ENCODE measurements around the gene FLOT2.
A peak's percentile ranks its signal among the peaks of the same experiment; 100 is the strongest.
"Not testable (repeated sequence)": the region's sequence is repeated elsewhere in the genome, so short reads cannot be mapped to it uniquely, and the experiment has no call there.

FLOT2 gene

GRCh38 chr17:28916302-28916934 is 18.9 kb upstream of the FLOT2 start:
- DNase-seq (ENCODE audit: low read depth in 2 of 2): no peak

- DNase-seq (ENCODE audit: low read depth in 2 of 2): no peak
These were observed 15.4 kb upstream of the FLOT2 start for GRCh38 chr17:28912938-28913333.

GRCh38 chr17:28912281-28912937 is 14.9 kb upstream of the FLOT2 start:
- DNase-seq (ENCODE audit: low read depth in 2 of 2): no peak

GRCh38 chr17:28911411-28912045 is 14.0 kb upstream of the FLOT2 start:
- DNase-seq (ENCODE audit: low read depth in 2 of 2): no peak

- DNase-seq (ENCODE audit: low read depth in 2 of 2): no peak
These were observed 13.0 kb upstream of the FLOT2 start for GRCh38 chr17:28910534-28910933.

GRCh38 chr17:28908640-28909167 is 11.2 kb upstream of the FLOT2 start:
- no peak for DNase-seq (ENCODE audit: low read depth in 2 of 2)

- DNase-seq (ENCODE audit: low read depth in 2 of 2): no peak
These were observed 10.4 kb upstream of the FLOT2 start for GRCh38 chr17:28907709-28908475.

GRCh38 chr17:28906706-28907438 is 9.3 kb upstream of the FLOT2 start:
- DNase-seq (ENCODE audit: low read depth in 2 of 2): no peak

GRCh38 chr17:28906276-28906675 is 8.7 kb upstream of the FLOT2 start:
- no peak for DNase-seq (ENCODE audit: low read depth in 2 of 2)

- no peak for DNase-seq (ENCODE audit: low read depth in 2 of 2)
These were observed 7.3 kb upstream of the FLOT2 start for GRCh38 chr17:28904800-28905199.

- not testable (repeated sequence) for DNase-seq (ENCODE audit: low read depth in 2 of 2)
These were observed 6.0 kb upstream of the FLOT2 start for GRCh38 chr17:28903546-28903841.

GRCh38 chr17:28902819-28903545 is 5.4 kb upstream of the FLOT2 start, which contains the start of gene DHRS13:
Gene DHRS13 (minus strand): TSS chr17:28903079. CDS start chr17:28902944, 135 bp downstream.
- DNase-seq (ENCODE audit: low read depth in 2 of 2): peak; percentile 90 to 95

GRCh38 chr17:28901866-28902818 is 4.6 kb upstream of the FLOT2 start:
- DNase-seq (ENCODE audit: low read depth in 2 of 2): peak; percentile 18 to 52

GRCh38 chr17:28900986-28901726 is 3.6 kb upstream of the FLOT2 start:
- no peak for DNase-seq (ENCODE audit: low read depth in 2 of 2)

GRCh38 chr17:28899212-28899815 is 1.8 kb upstream of the FLOT2 start:
- no peak for DNase-seq (ENCODE audit: low read depth in 2 of 2)

- no peak for DNase-seq (ENCODE audit: low read depth in 2 of 2)
These were observed 1.0 kb upstream of the FLOT2 start for GRCh38 chr17:28898527-28898955.

- DNase-seq (ENCODE audit: low read depth in 2 of 2): no peak
These were observed 415 bp upstream of the FLOT2 start for GRCh38 chr17:28897769-28898526.

- DNase-seq (ENCODE audit: low read depth in 2 of 2): no peak
These were observed 1.0 kb downstream of the FLOT2 start for GRCh38 chr17:28896491-28896883.

Measured in stimulated activated CD4-positive, alpha-beta T cell treated with anti-CD3 and anti-CD28 coated beads, Interleukin-1b, Interleukin-23, amount 100 ng/mL, for 4 hours (primary cell).